ENCODE measurements around the gene CBLIF. TPM values are rescaled to one million over a fixed set of nuclear protein-coding genes. Genes with fewer than 3 reads are reported as not detected.
"Not testable (repeated sequence)": the region's sequence is repeated elsewhere in the genome, so short reads cannot be mapped to it uniquely, and the experiment has no call there.

CBLIF gene
- total RNA-seq = not detected

- ATAC-seq (ENCODE audit: low FRiP score) (no peak), DNase-seq (ENCODE audit: low spot score) (no peak)
- TF ChIP-seq, protein P1, sequence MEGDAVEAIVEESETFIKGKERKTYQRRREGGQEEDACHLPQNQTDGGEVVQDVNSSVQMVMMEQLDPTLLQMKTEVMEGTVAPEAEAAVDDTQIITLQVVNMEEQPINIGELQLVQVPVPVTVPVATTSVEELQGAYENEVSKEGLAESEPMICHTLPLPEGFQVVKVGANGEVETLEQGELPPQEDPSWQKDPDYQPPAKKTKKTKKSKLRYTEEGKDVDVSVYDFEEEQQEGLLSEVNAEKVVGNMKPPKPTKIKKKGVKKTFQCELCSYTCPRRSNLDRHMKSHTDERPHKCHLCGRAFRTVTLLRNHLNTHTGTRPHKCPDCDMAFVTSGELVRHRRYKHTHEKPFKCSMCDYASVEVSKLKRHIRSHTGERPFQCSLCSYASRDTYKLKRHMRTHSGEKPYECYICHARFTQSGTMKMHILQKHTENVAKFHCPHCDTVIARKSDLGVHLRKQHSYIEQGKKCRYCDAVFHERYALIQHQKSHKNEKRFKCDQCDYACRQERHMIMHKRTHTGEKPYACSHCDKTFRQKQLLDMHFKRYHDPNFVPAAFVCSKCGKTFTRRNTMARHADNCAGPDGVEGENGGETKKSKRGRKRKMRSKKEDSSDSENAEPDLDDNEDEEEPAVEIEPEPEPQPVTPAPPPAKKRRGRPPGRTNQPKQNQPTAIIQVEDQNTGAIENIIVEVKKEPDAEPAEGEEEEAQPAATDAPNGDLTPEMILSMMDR (IDR thresholded peaks at IDR 0.05) = no peak
Measured at GRCh38 chr11:59845399-59845798, at the start of gene CBLIF. TSS of gene CBLIF (minus strand) at chr11:59845499. CDS start at chr11:59845453, 46 bp downstream.

GRCh38 chr11:59894616-59895015 is 49.3 kb upstream of the CBLIF start:
- no peak for DNase-seq (ENCODE audit: low spot score)
- TF ChIP-seq, protein P1 (IDR thresholded peaks at IDR 0.05) = no peak
- ATAC-seq (ENCODE audit: low FRiP score) = no peak

GRCh38 chr11:59891781-59892181 is 46.5 kb upstream of the CBLIF start:
- DNase-seq (ENCODE audit: low spot score) (no peak), ATAC-seq (ENCODE audit: low FRiP score) (no peak)
- TF ChIP-seq, protein P1 (IDR thresholded peaks at IDR 0.05) = no peak

DNA sequence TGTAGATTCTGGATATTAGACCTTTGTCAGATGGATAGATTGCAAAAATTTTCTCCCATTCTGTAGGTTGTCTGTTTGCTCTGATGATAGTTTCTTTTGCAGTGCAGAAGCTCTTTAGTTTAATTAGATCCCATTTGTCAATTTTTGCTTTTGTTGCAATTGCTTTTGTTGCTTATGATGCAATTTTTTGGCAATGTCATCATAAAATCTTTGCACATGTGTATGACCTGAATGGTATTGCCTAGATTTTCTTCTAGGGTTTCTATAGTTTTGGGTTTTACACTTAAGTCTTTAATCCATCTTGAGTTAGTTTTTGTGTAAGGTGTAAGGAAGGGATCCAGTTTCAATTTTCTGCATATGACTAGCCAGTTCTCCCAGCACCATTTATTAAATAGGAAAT is 41.9 kb upstream of the CBLIF start:
- not testable (repeated sequence) for ATAC-seq (ENCODE audit: low FRiP score); DNase-seq (ENCODE audit: low spot score)

GRCh38 chr11:59883597-59883996 is 38.3 kb upstream of the CBLIF start:
- DNase-seq (ENCODE audit: low spot score) = no peak
- TF ChIP-seq, protein P1 (IDR thresholded peaks at IDR 0.05) = no peak
- ATAC-seq (ENCODE audit: low FRiP score) = no peak

DNA sequence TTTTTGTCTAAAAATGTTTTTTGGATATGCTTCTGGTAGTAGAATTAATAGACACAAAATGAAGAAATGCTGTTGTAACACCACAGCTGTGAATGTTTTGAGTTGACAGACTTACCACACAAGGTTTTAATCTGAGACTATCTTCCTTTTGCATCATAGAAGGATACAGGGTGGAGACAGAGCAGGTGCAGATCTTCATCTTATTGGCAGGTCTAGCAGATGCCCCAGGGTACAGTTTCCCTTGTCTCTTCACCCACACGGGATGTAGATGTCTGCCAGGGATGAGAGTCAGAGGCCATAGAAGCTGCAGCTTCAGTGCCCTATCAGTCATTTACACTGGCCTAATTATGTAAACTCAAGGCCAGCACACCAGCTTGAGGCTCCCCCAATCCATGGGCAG is 34.3 kb upstream of the CBLIF start:
- DNase-seq (ENCODE audit: low spot score) (no peak), ATAC-seq (ENCODE audit: low FRiP score) (no peak)
- TF ChIP-seq, protein P1 (IDR thresholded peaks at IDR 0.05) = no peak

GRCh38 chr11:59878575-59878974 is 33.3 kb upstream of the CBLIF start, which contains the start of gene OOSP3:
TSS of gene OOSP3 (plus strand) at chr11:59878782. CDS start at chr11:59878809, 27 bp downstream.
- DNase-seq (ENCODE audit: low spot score) (no peak), ATAC-seq (ENCODE audit: low FRiP score) (no peak)
- TF ChIP-seq, protein P1 (IDR thresholded peaks at IDR 0.05) = no peak

DNA sequence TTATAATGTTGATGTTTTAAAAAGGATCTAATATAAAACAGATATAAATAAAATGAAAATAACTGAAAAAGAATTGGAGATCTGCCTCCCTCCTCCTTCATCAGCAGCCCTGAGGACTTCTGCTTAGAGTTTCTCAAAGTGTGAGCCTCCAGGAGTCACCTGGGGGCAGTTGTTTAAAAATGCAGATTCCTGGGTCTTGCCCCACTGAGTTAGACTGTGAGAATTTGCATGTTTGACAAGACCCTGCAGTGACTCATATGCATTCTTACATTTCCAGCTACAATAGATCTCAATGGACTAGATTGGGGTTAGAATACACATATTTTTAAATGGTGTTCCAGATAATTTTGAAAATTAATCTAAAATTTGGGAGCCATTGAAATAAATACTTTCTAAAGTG is 32.5 kb upstream of the CBLIF start:
- DNase-seq (ENCODE audit: low spot score) (no peak), ATAC-seq (ENCODE audit: low FRiP score) (no peak)
- TF ChIP-seq, protein P1 (IDR thresholded peaks at IDR 0.05) = no peak
